ENCODE results near the gene NLGN2.

NLGN2 gene

GRCh38 chr17:7441266-7441665 lies 33.6 kb downstream of the NLGN2 start:
- Histone ChIP-seq H3K36me3 (ENCODE audit: insufficient read depth, low read length) (peaks cover 3% of the 10 kb centered on the region; the same call in 1 of the 2 replicates), H3K4me3 (ENCODE audit: low read depth, low read length, poor library complexity, severe bottlenecking) (no peak overlapping the region), H3K9me2 (ENCODE audit: low read depth, low read length) (no peaks in the 10 kb centered on the region), H3K79me2 (ENCODE audit: insufficient read depth, low read length) (no peaks in the 10 kb centered on the region), H3K27ac (ENCODE audit: low read depth, low read length, poor library complexity, severe bottlenecking) (no peak overlapping the region), H3F3A (ENCODE audit: insufficient read depth, low read length) (no peaks in the 10 kb centered on the region), H4K20me1 (ENCODE audit: insufficient read depth, low read length) (no peaks in the 10 kb centered on the region), H3K9me3 (ENCODE audit: low read length) (no peaks in the 10 kb centered on the region), H3K9ac (ENCODE audit: low read length) (no peak overlapping the region), H3K4me2 (ENCODE audit: low read length) (no peak overlapping the region), H3K4me1 (ENCODE audit: insufficient read depth, low read length, severe bottlenecking) (peaks cover 56% of the 10 kb centered on the region), H2AFZ (ENCODE audit: low read length) (no peak overlapping the region), H3K27me3 (ENCODE audit: insufficient read depth, low read length) (peaks cover 21% of the 10 kb centered on the region)
- TF ChIP-seq EZH2 (IDR thresholded peaks at IDR 0.05; ENCODE audit: borderline replicate concordance, low read length): no peak
- TF ChIP-seq, protein P1, sequence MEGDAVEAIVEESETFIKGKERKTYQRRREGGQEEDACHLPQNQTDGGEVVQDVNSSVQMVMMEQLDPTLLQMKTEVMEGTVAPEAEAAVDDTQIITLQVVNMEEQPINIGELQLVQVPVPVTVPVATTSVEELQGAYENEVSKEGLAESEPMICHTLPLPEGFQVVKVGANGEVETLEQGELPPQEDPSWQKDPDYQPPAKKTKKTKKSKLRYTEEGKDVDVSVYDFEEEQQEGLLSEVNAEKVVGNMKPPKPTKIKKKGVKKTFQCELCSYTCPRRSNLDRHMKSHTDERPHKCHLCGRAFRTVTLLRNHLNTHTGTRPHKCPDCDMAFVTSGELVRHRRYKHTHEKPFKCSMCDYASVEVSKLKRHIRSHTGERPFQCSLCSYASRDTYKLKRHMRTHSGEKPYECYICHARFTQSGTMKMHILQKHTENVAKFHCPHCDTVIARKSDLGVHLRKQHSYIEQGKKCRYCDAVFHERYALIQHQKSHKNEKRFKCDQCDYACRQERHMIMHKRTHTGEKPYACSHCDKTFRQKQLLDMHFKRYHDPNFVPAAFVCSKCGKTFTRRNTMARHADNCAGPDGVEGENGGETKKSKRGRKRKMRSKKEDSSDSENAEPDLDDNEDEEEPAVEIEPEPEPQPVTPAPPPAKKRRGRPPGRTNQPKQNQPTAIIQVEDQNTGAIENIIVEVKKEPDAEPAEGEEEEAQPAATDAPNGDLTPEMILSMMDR (IDR thresholded peaks at IDR 0.05; ENCODE audit: low read length): no peak

- H3K9me2 ChIP-seq (ENCODE audit: low read depth, low read length): no peaks in the 10 kb centered on the region
- TF ChIP-seq, protein P1 (IDR thresholded peaks at IDR 0.05; ENCODE audit: low read length): no peak
- TF ChIP-seq EZH2 (IDR thresholded peaks at IDR 0.05; ENCODE audit: borderline replicate concordance, low read length): no peak
- H3K4me1 ChIP-seq (ENCODE audit: insufficient read depth, low read length, severe bottlenecking): peaks cover 50% of the 10 kb centered on the region
- H3K27ac ChIP-seq (ENCODE audit: low read depth, low read length, poor library complexity, severe bottlenecking): no peak overlapping the region
- peaks cover 25% of the 10 kb centered on the region for H3K27me3 ChIP-seq (ENCODE audit: insufficient read depth, low read length)
- no peaks in the 10 kb centered on the region for H3F3A ChIP-seq (ENCODE audit: insufficient read depth, low read length)
- peaks cover 3% of the 10 kb centered on the region; the same call in 1 of the 2 replicates for H3K36me3 ChIP-seq (ENCODE audit: insufficient read depth, low read length)
- H4K20me1 ChIP-seq (ENCODE audit: insufficient read depth, low read length): no peaks in the 10 kb centered on the region
- no peak overlapping the region for H2AFZ ChIP-seq (ENCODE audit: low read length)
- no peak overlapping the region for H3K4me3 ChIP-seq (ENCODE audit: low read depth, low read length, poor library complexity, severe bottlenecking)
- H3K9ac ChIP-seq (ENCODE audit: low read length): no peak overlapping the region
- H3K79me2 ChIP-seq (ENCODE audit: insufficient read depth, low read length): no peaks in the 10 kb centered on the region
- H3K9me3 ChIP-seq (ENCODE audit: low read length): no peaks in the 10 kb centered on the region
- no peak overlapping the region for H3K4me2 ChIP-seq (ENCODE audit: low read length)
Measured at GRCh38 chr17:7442142-7442541, 34.5 kb downstream of the NLGN2 start.

GRCh38 chr17:7443499-7444485 lies 36.1 kb downstream of the NLGN2 start:
- Histone ChIP-seq H3K27ac (ENCODE audit: low read depth, low read length, poor library complexity, severe bottlenecking) (no peak overlapping the region), H3K4me1 (ENCODE audit: insufficient read depth, low read length, severe bottlenecking) (peaks cover 33% of the 10 kb centered on the region), H3K4me2 (ENCODE audit: low read length) (no peak overlapping the region)

More at GRCh38 chr17:7443499-7444485, 36.1 kb downstream of the NLGN2 start:
- Histone ChIP-seq H3K79me2 (ENCODE audit: insufficient read depth, low read length) (no peaks in the 10 kb centered on the region), H3K9ac (ENCODE audit: low read length) (no peak overlapping the region), H3K27me3 (ENCODE audit: insufficient read depth, low read length) (peaks cover 19% of the 10 kb centered on the region), H4K20me1 (ENCODE audit: insufficient read depth, low read length) (no peaks in the 10 kb centered on the region), H3K4me3 (ENCODE audit: low read depth, low read length, poor library complexity, severe bottlenecking) (no peak overlapping the region), H2AFZ (ENCODE audit: low read length) (no peak overlapping the region), H3K36me3 (ENCODE audit: insufficient read depth, low read length) (no peaks in the 10 kb centered on the region), H3F3A (ENCODE audit: insufficient read depth, low read length) (no peaks in the 10 kb centered on the region), H3K9me3 (ENCODE audit: low read length) (no peaks in the 10 kb centered on the region), H3K9me2 (ENCODE audit: low read depth, low read length) (no peaks in the 10 kb centered on the region)
- TF ChIP-seq EZH2 (IDR thresholded peaks at IDR 0.05; ENCODE audit: borderline replicate concordance, low read length): no peak
- TF ChIP-seq, protein P1 (IDR thresholded peaks at IDR 0.05; ENCODE audit: low read length): no peak

All from OCI-LY1 (cell line).